GM10266 (cell line): ENCODE results near the gene FAM8A1.

ENCODE experiments used
- DNase-seq: peaks from one replicate; pipeline ENCODE4 v3.0.0; 2012; ENCODE audit errors: extremely low spot score
- TF ChIP-seq, protein P1 (sequence below): IDR thresholded peaks from 2 replicates; pipeline ENCODE4 v1.5.1; 2012; ENCODE audit warnings: mild to moderate bottlenecking, low read depth; ENCODE audit not compliant: control insufficient read depth, insufficient read depth; ENCODE audit errors: missing control alignments

FAM8A1 gene

DNA sequence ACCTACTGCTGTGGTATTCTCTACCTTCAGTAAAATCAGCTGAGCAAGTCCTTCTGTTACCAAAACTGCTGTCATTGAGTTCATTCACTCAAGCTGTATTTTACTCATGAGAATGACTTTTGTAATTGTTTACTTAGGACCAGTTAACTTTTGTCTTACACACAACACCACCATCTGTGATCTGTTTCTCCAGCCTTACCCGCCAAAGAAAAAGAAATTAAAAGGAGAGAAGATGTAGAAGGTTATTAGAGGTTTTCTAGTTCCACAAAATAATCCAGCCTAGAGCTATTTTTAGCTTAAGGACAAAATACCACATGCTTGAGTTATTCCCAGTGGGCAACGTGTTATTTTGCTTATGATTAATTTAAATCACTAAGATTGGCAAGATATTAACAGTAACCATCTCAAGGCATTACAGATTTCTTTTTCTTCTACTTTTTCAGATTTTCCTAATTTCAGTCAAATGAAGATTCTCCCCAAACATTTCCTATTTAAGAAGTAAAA, 38.2 kb downstream of the FAM8A1 start:
- TF ChIP-seq, protein P1, sequence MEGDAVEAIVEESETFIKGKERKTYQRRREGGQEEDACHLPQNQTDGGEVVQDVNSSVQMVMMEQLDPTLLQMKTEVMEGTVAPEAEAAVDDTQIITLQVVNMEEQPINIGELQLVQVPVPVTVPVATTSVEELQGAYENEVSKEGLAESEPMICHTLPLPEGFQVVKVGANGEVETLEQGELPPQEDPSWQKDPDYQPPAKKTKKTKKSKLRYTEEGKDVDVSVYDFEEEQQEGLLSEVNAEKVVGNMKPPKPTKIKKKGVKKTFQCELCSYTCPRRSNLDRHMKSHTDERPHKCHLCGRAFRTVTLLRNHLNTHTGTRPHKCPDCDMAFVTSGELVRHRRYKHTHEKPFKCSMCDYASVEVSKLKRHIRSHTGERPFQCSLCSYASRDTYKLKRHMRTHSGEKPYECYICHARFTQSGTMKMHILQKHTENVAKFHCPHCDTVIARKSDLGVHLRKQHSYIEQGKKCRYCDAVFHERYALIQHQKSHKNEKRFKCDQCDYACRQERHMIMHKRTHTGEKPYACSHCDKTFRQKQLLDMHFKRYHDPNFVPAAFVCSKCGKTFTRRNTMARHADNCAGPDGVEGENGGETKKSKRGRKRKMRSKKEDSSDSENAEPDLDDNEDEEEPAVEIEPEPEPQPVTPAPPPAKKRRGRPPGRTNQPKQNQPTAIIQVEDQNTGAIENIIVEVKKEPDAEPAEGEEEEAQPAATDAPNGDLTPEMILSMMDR, result no peak
- DNase-seq, result no peak

- TF ChIP-seq, protein P1, result no peak
- no peak for DNase-seq
Measured at GRCh38 chr6:17640477-17640917, 40.4 kb downstream of the FAM8A1 start.

DNA sequence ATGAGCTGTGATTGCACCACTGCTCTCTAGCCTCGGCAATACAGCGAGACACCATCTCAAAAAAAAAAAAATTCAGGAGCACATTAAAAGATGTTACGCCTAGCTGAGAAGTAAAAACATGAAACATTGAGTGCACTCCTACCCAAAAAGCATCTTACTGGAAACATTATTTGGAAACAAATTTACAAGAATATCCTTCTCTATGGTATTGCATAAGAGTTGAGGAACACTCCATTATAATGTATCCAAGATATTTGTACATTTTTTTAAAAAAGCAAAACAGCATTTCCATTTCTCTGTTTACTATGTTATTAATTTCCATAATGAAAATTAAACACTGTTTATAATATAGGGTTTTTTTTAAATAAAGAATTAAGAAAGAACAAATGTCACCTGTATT, 48.6 kb downstream of the FAM8A1 start:
- TF ChIP-seq, protein P1, result no peak
- no peak for DNase-seq

- no peak for DNase-seq
- TF ChIP-seq, protein P1, result no peak
Measured at GRCh38 chr6:17650656-17651309, 50.7 kb downstream of the FAM8A1 start.

DNA sequence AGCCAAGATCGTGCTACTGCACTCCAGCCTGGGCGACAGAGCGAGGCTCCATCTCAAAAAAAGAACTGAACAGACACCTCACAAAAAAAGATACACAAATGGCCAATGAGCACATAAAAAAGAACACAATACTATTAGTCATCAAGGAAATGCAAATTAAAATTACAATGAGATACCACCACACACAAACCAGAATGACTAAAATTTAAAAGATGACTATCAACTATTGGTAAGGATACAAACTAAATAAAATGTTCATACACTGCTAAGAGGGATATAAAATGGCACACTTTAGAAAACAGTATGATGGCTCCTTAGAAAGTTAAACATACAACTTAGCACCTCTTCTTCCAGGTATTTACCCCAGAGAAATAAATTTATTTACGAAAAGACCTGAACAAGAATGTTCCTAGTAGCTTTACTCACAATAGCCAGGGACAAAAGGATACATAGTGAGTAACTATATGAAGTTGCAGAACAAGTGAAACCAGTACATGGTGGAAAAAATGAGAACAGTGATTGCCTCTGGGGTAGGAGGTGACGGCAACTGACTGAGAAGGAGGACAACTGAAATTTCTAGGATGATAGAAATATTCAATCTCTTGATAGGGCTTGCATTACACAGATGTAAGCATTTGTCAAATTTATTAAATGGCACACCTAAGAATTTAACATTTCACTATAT, 53.2 kb downstream of the FAM8A1 start:
- TF ChIP-seq, protein P1, result no peak

GRCh38 chr6:17656092-17656491, 56.0 kb downstream of the FAM8A1 start:
- TF ChIP-seq, protein P1, result no peak
- DNase-seq, result no peak

More for the DNA sequence above, 53.2 kb downstream of the FAM8A1 start:
- DNase-seq, result no peak

DNA sequence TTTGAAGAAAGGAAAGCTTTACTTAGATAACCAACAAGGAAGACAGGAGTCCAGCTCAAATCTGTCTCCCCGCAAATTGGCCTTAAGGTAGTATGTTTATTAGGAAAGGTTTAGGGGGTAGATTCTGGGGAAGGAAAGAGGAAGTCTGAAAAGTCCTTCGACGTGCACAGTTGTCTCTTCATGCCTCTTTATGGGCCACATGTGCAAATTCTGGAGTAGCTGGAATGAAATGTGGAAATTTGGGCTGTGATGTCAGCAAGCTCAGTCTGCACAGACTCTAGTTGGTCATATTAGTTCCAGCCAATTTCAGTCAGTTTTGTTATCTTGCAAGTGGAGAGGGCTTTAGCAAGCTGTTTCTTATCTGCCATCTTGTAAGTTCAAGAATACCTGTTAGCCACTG, 56.5 kb downstream of the FAM8A1 start:
- TF ChIP-seq, protein P1, result no peak
- no peak for DNase-seq
